ENCODE measurements around the gene NRN1.

GRCh38 chr6:6005051-6006005 is 1.4 kb downstream of the NRN1 start:
- TF ChIP-seq KLF10 (tag by site-specific recombination; IDR thresholded peaks at IDR 0.05) (no peak), ZFP3 (tag by site-specific recombination; IDR thresholded peaks at IDR 0.05; ENCODE audit: low read depth) (no peak), ZNF510 (tag by site-specific recombination; IDR thresholded peaks at IDR 0.05; ENCODE audit: insufficient replicate concordance) (no peak), MYNN (tag by site-specific recombination; IDR thresholded peaks at IDR 0.05; ENCODE audit: borderline replicate concordance) (no peak), ZSCAN30 (tag by site-specific recombination; IDR thresholded peaks at IDR 0.05) (no peak), YY1 (tag by site-specific recombination; IDR thresholded peaks at IDR 0.05) (no peak), ZNF221 (tag by site-specific recombination; IDR thresholded peaks at IDR 0.05; ENCODE audit: borderline replicate concordance) (no peak), ZNF248 (tag by site-specific recombination; IDR thresholded peaks at IDR 0.05) (no peak), ZNF112 (tag by site-specific recombination; IDR thresholded peaks at IDR 0.05) (no peak), ZNF324 (tag by site-specific recombination; IDR thresholded peaks at IDR 0.05) (no peak), ZNF114 (tag by site-specific recombination; IDR thresholded peaks at IDR 0.05) (no peak)
- TF ChIP-seq, protein P1, sequence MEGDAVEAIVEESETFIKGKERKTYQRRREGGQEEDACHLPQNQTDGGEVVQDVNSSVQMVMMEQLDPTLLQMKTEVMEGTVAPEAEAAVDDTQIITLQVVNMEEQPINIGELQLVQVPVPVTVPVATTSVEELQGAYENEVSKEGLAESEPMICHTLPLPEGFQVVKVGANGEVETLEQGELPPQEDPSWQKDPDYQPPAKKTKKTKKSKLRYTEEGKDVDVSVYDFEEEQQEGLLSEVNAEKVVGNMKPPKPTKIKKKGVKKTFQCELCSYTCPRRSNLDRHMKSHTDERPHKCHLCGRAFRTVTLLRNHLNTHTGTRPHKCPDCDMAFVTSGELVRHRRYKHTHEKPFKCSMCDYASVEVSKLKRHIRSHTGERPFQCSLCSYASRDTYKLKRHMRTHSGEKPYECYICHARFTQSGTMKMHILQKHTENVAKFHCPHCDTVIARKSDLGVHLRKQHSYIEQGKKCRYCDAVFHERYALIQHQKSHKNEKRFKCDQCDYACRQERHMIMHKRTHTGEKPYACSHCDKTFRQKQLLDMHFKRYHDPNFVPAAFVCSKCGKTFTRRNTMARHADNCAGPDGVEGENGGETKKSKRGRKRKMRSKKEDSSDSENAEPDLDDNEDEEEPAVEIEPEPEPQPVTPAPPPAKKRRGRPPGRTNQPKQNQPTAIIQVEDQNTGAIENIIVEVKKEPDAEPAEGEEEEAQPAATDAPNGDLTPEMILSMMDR (tag by site-specific recombination; IDR thresholded peaks at IDR 0.05): no peak
